HG03432 (cell line): ENCODE data around the gene RPL3.

Source experiments
- ATAC-seq: cut with Tn5 transposase; IDR thresholded peaks from one replicate; pipeline ENCODE4 v1.9.1; 2021; ENCODE audit warnings: mild to moderate bottlenecking, moderate library complexity; ENCODE audit not compliant: unreplicated experiment

RPL3 gene

DNA sequence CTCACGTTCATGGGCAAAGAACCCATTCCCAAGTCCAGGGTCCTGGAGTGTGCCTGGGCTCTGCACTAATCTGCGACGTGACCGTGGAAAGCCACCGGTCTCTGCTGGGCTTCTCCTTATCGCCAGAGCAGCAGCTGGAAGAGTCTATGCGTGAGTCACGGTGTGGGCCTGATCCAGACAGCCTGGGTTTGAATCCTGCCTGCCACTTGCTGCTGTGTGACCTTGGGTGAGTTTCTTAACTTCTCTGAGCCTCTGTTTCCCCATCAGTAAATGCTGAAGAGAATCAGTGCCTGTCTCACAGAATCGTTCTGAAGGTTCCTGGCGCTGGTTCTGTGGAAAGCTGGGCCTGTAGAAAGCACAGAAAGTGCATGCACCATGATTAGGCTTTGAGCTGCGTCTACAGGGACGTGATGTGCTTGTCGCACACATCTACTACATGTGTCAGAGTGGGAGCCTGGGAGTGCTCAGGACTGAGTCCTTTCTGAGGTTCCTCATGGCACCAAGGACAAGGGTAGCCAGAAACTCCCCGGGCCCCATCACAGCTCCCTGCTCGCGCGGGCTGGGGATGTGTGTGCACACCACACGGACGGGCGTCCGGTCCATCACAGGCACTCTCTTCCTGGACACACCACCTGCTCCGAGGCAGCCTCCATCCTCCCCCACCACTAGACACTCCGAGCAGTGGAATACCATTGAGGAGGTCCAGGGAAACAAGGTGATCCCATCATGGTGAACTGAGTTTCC lies 54.1 kb downstream of the RPL3 start:
- ATAC-seq, result no peak

- ATAC-seq, result no peak
Measured at GRCh38 chr22:39264349-39265038, 54.9 kb downstream of the RPL3 start.

DNA sequence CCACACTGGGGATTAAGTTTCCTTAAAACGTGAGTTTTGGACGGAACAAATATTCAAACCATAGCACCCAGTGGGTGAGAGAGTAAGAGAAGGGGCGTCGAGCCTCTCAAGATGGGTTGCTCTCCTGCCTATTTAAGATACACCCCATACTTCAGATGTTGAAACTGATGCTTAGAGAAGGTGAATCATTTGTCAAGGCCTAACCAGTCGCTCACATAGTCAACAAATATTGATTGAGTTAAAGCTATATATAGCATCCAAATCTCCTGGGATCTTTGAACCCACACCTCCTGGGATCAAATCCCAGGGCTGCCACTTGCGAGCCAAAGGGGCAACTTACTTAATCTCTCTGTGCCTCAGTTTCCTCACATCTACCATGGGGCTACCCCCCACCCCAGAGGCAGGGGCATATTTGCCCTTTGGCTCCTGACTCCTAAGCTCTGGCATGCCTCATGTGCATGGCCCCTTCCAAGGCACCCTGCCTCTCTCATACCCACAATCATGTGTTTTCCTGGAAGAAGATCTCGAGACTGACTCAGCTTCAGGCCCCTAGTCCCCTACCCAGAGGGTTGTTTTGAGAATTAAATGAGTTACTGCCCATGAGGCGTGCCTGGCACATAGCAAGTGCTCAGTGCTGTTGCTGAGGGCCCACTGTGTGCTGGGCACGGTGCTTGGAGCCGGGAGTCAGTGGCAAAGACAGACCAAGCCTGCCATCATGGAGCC lies 55.6 kb downstream of the RPL3 start:
- no peak for ATAC-seq
